Measurements from ENCODE around the gene IFI27L2.

Gene IFI27L2

GRCh38 chr14:94145902-94146527, 16.6 kb upstream of the IFI27L2 start:
- DNase-seq, result no peak

GRCh38 chr14:94144765-94145164, 15.4 kb upstream of the IFI27L2 start:
- DNase-seq, result no peak

DNA sequence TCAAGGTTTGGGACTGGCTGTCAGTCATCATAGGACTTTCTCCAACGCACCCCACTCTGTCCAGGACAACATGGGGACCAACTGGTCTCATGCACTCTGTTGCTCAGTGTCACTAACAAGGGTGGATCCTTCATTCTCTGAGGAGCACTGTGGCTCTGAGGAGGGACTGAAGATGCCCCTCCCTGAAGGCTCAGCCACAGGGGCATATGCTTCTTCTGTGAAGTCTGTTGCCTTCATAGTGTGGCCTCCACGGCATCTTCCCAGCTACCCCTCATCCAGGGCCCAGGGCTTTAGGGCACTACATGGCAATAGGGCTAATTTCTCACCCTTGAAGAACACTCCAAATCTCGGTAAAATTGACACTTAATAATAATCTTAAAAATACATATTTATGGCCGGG, 14.3 kb upstream of the IFI27L2 start:
- no peak for DNase-seq

DNA sequence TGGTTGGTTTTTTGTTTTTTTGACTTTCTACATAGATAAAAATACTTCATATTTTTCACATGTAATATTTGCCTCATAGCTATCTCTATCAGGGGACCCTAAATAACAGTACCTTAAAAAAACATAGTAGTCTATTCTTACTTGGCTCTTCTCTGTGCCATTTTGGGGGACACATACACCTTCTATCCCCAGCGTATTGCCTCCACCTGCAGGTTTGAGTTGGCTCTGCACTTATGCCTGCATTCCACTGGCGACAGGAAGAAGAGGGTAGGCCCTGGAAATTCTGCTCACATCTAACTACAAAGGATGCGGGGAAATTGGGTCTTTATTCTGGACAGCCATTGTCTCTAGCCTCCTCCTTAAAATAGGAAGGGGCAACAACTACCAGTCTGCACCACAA, 13.8 kb upstream of the IFI27L2 start:
- no peak for DNase-seq

DNA sequence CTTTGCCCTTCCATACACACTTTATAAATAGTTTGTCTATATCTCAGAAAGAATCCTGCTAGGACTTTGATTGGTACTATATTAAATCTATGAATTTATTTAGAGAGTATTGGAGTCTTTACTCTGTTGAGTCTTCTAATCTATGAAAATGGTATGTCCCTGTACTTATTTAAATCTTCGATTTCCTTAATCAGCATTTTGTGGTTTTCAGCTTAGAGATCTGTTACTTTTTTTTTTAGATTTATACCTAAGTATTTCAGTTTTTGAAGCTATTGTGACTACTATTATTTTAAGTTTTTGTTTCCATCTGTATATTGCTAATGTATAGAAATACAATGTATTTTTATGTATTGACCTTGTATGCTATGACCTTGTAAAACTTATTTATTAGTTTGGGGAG, 13.4 kb upstream of the IFI27L2 start:
- no peak for DNase-seq

GRCh38 chr14:94142247-94142646, 12.8 kb upstream of the IFI27L2 start:
- DNase-seq, result no peak

GRCh38 chr14:94139421-94139820, 10.0 kb upstream of the IFI27L2 start:
- DNase-seq, result no peak

- no peak for DNase-seq
These were observed 9.6 kb upstream of the IFI27L2 start for GRCh38 chr14:94139006-94139405.

DNA sequence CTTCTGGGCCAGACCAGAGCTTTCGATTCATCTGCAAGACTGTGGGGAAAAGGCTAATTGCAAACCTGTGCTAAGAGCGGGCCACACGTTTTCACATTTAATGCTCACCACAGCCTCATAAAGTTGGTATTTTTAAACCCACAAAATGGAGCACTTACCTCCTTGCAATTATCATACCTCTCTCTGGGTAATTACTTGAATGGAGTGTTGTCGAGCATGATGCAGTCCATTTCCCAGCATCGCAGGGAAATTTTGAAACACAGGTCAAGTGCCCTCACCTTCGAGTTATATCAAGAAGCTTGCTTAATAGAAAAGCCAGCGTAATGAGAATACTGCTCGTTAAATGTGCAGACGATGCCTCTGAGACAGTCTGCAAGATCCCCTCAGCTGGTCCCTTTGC, 8.8 kb upstream of the IFI27L2 start:
- no peak for DNase-seq

DNA sequence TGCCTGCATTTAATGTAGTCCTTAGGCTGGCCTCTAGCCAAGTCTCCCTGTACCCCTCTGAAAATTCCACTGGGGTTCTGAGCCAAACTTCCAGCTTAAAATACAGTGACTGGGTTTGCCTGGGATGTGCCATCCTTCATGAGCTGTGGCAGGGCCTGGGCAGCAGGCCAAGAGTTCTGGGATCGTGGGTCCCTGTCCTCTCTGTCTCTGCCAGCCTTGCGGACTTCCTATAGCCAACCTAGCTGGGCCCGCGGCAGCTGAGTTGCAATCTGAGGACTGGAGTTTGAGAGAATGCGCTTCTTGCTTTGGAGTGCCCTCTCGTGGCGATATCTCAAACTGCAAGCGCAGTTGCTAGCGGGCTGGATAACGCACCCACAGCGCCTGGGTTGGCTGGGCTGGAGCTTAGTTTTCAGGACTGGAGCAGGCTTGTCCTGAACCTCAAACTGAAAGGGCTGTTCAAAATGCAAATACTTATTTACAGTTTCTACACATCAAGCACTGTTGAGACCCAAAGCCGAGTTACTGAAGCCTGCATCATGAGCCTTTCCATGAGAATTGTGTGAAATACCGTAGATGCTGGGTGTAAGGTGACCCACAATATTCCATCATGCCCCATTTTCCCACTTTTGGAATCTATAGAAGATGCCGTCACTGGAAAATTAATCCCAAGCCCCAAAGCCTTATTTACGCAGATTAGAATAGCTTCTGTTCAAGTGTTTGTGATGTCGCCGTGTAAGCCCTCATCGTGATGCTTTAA, 7.3 kb upstream of the IFI27L2 start:
- DNase-seq, result peak; percentile 77 to 82

DNA sequence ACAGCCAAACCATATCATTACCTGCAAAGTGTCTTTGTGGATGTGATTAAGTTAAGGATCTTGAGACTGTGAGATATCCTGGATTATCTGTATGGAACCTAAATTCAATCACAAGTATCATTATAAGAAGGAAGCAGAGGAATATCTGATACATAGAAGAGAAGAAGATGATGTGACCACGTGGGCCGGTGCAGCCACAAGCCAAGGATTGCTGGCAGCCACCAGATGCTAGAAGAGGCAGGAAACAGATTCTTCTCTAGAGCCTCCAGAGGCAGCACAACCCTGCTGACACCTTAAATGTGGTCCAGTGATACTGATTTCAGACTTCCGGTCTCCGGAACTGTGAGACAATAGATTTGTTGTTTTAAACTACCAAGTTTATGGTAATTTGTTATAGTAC, 6.1 kb upstream of the IFI27L2 start:
- no peak for DNase-seq

DNA sequence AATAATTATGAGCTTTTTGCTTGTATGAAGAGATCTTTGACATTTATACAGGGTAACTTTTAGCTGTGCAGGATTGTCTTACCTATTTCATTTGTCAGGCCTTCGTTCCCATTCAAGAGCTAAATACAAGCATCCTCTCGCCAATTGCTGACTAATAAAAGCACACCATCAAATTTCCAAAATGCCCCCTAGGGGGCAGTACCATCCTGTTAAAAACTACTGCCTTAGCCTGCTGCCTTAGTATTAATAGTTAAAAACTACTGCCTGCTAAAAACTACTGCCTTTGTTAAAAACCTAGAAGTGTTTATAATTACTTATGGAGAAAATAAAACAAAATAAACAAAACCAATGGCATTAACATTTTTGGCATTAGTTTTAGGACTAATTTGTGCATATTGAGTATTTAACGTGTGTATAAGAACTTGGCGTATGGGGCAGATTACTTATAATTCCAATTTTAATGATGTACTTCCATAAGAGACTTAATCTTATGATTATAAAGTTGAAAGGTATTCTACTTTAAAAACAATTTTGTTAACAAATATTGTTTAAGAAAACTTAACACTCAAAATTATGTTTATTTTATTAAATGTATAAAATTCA, 3.0 kb upstream of the IFI27L2 start:
- peak; percentile 30 to 44 for DNase-seq

GRCh38 chr14:94129758-94130414, 482 bp upstream of the IFI27L2 start:
- no peak for DNase-seq

DNA sequence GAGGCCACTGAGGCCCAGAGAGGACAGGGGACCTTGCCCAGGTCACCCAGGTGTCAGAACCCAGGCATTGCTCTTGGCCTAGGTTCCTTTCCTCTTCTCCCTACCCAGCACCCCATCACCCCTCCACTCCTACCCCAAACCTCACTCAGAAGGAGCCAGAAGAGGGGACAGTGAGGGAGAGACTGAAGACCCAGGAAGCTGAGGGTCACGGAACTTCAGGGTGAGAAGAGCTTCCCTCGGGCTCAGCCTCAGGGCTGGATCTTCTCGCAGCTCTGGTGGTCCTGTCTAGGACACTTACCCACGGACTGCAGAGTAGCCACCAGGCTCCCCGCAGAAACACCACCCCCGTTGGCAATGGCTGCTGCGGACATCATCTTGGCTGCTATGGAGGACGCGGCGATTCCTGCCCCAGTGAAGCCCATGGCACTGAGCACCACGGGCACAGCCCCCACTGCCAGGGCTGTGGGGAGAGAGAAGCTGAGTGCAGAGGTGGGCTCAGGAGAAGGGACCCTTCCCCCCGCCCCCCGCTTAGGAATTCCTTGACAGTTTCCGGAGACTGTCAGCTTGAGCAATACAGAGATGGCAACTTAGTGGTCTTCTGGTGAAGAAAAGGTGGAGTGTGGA, 1.1 kb downstream of the IFI27L2 start:
- no peak for DNase-seq

- DNase-seq, result no peak
These were observed 2.1 kb downstream of the IFI27L2 start for GRCh38 chr14:94127330-94127729.

DNA sequence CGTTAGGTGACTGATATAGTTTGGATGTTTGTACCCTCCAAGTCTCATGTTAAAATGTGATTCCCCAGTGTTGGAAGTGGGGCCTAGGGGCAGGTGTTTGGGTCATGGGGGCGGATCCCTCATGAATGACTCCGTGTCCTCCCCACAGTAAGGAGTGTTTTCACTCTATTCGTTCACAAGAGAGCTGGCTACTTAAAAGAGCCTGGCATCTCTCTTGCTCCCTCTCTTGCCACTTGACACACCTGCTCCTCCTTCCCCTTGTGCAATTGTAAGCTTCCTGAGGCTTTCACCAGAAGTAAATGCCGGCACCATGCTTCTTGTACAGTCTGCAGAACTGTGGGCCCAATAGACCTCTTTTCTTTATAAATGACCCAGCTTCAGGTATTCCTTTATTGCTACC, 2.6 kb downstream of the IFI27L2 start:
- no peak for DNase-seq

- no peak for DNase-seq
These were observed 3.1 kb downstream of the IFI27L2 start for GRCh38 chr14:94126419-94126677.

DNA sequence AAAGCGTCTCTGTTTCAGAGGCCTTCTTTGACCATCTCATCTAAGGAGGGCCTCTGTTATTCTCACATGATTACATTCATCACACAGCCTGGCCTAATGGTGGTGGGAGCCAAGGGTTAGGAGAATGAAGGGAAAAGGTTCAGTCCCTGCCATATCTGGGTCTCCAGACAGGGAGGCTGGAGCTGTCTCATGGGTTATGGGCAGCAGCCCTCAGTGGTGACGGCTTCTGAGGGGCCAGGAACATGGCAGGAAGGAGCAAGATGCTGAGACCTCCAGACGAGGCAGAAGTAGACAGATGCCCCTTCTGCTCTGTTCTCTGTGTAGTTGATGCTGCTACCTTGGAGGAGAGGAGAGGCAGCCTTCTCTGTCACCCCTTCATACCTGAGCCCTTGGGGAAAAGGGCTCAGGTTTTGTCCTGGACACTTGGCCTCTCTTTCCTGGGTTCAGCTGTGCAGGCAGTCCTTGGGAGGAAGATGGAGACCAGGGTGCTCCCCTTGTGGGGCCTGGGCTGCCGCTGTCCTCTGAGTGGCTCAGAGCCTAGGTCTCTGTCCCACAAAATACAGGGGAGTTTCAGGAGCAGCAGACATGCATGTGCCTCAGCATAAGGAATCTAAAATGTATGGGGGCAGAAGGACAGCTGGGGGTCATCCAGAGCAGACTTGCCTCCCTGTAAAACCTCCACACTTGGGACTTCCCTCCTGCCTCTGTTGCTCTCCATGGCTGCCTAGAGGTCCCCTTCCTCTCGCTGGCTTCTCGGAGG, 3.6 kb downstream of the IFI27L2 start:
- no peak for DNase-seq

- no peak for DNase-seq
These were observed 4.6 kb downstream of the IFI27L2 start for GRCh38 chr14:94124582-94125377.

GRCh38 chr14:94123868-94124267, 5.5 kb downstream of the IFI27L2 start:
- DNase-seq, result no peak

DNA sequence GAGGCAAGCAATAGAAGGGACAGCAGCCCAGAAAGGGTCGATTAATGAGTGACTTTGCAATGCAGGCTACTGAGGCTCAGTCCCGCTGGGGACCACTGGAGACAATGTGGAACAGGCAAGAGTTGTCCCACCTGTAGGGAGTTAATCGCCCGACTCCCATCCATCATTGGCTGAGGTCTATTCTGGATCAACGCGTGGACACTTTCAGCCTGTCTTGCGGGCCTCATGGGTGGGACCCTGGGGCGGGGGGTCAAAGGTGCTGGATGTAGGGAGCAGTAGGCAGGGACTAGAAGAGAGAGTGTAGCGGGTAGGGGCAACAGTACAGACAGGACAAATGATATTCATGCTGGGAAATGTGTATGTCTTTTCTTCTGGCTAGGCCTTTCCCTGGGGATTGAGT, 6.1 kb downstream of the IFI27L2 start:
- no peak for DNase-seq

- DNase-seq, result no peak
These were observed 7.0 kb downstream of the IFI27L2 start for GRCh38 chr14:94122438-94122837.

Measured in stimulated activated CD4-positive, alpha-beta T cell treated with anti-CD3 and anti-CD28 coated beads, Interleukin-4, amount 100 ng/mL, for 4 hours (primary cell).